Central memory CD8-positive, alpha-beta T cell (primary cell): ENCODE measurements around the gene HADHB.
"Not testable (repeated sequence)": the region's sequence is repeated elsewhere in the genome, so short reads cannot be mapped to it uniquely, and the experiment has no call there.

ENCODE experiments used
- ATAC-seq: fragments of 150-1000 bp; cut with Tn5 transposase; replicated peaks from 2 replicates; pipeline ENCODE4 v1.10.0; 2022; ENCODE audit warnings: mild to moderate bottlenecking, moderate FRiP score, moderate number of reproducible peaks; ENCODE audit not compliant: poor library complexity, severe bottlenecking; ENCODE audit errors: extremely low read depth
- DNase-seq, 2 donors: peaks; one replicate each; pipeline ENCODE4 v3.0.0; 2021; ENCODE audit warnings: low spot score in 2 of 2
- H3K27ac Mint-ChIP-seq: one replicate; pipeline ENCODE4 v1.8.0; 2022; ENCODE audit warnings: low read depth, mild to moderate bottlenecking, moderate library complexity, mixed read lengths
- H3K27me3 Mint-ChIP-seq: one replicate; pipeline ENCODE4 v1.8.0; 2022; ENCODE audit warnings: mixed read lengths
- H3K36me3 Mint-ChIP-seq: one replicate; pipeline ENCODE4 v1.8.0; 2022; ENCODE audit warnings: mild to moderate bottlenecking, moderate library complexity, mixed read lengths; ENCODE audit not compliant: insufficient read depth
- H3K4me1 Mint-ChIP-seq: one replicate; pipeline ENCODE4 v1.8.0; 2022; ENCODE audit warnings: mixed read lengths
- H3K4me3 Mint-ChIP-seq: one replicate; pipeline ENCODE4 v1.8.0; 2022; ENCODE audit warnings: mild to moderate bottlenecking, moderate library complexity, mixed read lengths
- H3K9me3 Mint-ChIP-seq: one replicate; pipeline ENCODE4 v1.8.0; 2022; ENCODE audit warnings: mixed read lengths

HADHB gene

DNA sequence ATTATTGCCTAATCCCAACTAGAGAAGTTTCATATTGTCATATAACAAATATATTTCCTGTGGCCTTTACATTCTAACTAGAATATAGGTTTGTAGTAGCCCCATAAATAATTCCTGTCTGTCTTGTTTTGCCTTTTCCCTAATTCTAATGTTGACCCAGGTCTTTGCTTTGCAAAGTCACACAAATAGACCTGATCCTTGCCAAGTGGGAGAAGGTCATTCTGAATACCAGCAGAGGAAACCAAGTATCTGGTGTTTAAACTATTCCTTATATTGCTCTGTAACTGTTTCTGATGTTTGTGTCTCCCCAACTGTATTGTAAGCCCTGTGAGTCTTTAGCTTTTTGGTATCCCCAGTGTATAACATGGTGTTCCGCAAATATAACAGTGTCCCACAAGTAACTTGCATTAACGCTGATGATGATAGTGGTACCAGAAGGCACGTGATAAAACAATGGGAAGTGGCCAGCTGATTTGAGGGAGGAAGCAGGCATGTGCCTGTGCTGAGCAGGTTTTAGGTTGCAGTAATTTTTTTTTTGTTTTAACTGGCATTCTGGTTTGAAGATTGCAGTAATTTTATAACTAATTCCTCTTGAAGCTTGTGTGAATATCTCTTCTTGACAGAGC lies 11.1 kb downstream of the HADHB start:
- no peak for DNase-seq
- H3K4me3 Mint-ChIP-seq, result no peak overlapping the region
- no peak for ATAC-seq
- H3K9me3 Mint-ChIP-seq, result no peaks in the 10 kb centered on the region
- H3K36me3 Mint-ChIP-seq, result peaks cover 15% of the 10 kb centered on the region
- H3K4me1 Mint-ChIP-seq, result peaks cover 18% of the 10 kb centered on the region
- H3K27ac Mint-ChIP-seq, result no peak overlapping the region
- H3K27me3 Mint-ChIP-seq, result no peaks in the 10 kb centered on the region

DNA sequence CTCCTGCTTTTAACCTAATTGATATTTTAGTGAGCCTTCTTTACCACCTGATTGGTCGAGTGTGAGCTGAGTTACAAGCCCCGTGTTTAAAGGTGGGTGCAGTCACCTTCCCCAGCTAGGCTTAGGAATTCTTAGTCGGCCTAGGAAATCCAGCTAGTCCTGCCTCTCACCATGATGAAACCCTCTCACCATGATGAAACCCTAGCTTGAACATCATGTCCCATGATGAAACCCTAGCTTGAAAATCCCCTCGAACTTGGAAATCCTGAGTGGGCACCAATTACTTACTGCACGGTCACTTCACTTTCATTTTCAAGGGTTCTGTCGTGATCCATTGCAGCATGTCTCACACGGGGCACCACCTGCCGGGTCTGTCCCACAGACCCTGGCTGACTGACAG lies 14.1 kb downstream of the HADHB start:
- not testable (repeated sequence) for H3K27me3 Mint-ChIP-seq, ATAC-seq, DNase-seq, H3K27ac Mint-ChIP-seq, H3K4me3 Mint-ChIP-seq, H3K4me1 Mint-ChIP-seq, H3K9me3 Mint-ChIP-seq
- peaks cover 18% of the 10 kb centered on the region for H3K36me3 Mint-ChIP-seq

DNA sequence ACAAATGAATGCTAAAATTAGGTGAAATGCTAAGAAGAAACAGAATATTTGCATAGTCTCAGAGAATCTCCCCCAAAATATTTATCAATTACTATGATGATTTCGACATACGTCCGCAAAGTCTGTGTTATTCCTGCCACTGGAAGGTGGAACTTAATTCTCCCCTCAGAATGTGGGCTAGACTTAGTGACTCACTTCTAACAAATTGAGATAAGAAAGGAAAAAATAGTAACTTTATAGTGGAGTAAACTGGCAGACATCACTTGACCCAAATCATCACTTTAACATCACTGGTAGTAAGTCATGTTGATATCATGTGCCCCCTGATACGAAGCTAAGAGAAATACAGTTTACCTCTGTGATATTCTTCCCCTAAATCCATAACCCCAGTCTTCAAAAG lies 23.5 kb downstream of the HADHB start:
- ATAC-seq (no peak), DNase-seq (no peak)
- Mint-ChIP-seq H3K36me3 (peaks cover 22% of the 10 kb centered on the region), H3K4me1 (no peaks in the 10 kb centered on the region), H3K27ac (no peak overlapping the region), H3K9me3 (no peaks in the 10 kb centered on the region), H3K27me3 (no peaks in the 10 kb centered on the region), H3K4me3 (no peak overlapping the region)

DNA sequence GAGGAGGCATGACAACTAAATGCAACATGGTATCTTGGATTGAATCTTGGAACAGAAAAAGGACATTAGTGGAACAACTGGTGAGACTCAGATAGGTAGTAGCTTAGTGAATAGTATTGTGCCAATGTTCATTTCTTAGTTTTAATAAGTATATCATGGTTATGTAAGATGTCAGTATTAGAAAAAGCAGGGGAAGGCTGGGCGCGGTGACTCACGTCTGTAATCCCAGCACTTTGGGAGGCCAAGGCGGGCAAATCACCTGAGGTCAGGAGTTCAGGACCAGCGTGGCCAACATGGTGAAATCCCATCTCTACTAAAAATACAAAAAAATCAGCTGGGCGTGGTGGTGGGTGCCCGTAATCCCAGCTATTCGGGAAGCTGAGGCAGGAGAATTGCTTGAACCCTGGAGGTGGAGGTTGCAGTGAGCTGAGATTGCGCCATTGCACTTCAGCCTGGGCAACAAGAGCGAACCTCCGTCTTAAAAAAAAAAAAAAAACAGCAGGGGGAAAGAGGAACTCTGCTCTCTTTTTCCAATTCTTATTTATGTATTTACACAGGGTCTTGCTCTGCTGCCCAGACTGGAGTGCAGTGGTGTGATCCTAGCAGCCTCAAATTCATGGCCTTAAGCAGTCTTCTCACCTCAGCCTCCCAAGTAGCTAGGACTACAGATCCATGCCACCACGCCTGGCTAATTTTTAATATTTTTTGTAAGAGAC lies 24.1 kb downstream of the HADHB start:
- H3K9me3 Mint-ChIP-seq, H3K4me1 Mint-ChIP-seq, H3K4me3 Mint-ChIP-seq, H3K27me3 Mint-ChIP-seq, DNase-seq, ATAC-seq, H3K27ac Mint-ChIP-seq: not testable (repeated sequence)
- H3K36me3 Mint-ChIP-seq, result peaks cover 21% of the 10 kb centered on the region

DNA sequence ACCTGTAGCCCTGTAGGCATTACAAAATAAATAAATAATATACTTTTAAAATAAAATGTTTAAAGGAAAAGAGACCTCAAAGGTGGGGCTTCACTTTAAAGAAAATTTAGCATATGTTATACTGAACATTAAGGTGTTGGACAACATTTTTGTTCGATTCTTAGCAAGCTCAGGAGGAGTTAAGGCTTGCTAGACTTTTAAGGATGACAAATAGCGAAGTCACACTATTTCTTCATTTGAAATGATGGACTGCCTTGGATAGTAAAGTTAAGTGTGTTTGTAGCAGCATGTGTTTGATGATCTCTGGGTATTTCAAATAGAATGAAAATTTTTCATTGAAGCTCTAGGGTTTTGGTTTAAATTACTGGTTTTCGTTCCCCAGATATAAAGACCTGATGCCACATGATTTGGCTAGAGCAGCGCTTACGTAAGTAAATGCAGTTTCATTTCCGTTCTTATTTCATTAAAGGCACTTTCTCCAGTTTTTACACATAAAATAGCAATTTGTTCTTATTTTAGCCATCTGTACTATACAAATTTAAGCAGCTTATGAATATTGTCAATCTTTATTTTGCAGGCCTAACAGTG lies 24.9 kb downstream of the HADHB start:
- no peak overlapping the region for H3K4me3 Mint-ChIP-seq
- no peak overlapping the region for H3K27ac Mint-ChIP-seq
- no peaks in the 10 kb centered on the region for H3K9me3 Mint-ChIP-seq
- ATAC-seq, result no peak
- peaks cover 17% of the 10 kb centered on the region for H3K36me3 Mint-ChIP-seq
- DNase-seq, result no peak
- no peaks in the 10 kb centered on the region for H3K27me3 Mint-ChIP-seq
- H3K4me1 Mint-ChIP-seq, result no peaks in the 10 kb centered on the region

DNA sequence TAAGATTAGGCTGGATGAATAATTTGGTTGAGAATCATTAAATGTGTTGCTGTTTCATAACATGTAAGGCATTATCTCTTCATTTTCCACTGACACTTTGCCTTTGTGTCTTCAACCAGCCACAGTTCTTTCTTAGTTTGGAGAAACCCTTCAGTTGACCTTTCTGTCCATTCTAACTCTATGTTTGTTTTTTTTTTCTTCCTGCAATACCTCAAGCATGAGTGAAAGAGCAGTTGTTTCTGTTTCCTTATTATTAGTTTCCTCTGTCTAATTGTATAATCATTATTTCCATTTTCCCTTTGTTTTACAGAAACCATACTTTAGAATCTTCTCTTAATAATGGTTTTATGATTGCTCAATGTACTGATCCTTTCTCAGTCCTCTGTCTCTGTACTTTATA lies 25.6 kb downstream of the HADHB start:
- Mint-ChIP-seq H3K27me3 (no peaks in the 10 kb centered on the region), H3K36me3 (peaks cover 18% of the 10 kb centered on the region), H3K9me3 (no peaks in the 10 kb centered on the region), H3K4me3 (no peak overlapping the region), H3K4me1 (no peaks in the 10 kb centered on the region), H3K27ac (no peak overlapping the region)
- DNase-seq, result no peak
- no peak for ATAC-seq

DNA sequence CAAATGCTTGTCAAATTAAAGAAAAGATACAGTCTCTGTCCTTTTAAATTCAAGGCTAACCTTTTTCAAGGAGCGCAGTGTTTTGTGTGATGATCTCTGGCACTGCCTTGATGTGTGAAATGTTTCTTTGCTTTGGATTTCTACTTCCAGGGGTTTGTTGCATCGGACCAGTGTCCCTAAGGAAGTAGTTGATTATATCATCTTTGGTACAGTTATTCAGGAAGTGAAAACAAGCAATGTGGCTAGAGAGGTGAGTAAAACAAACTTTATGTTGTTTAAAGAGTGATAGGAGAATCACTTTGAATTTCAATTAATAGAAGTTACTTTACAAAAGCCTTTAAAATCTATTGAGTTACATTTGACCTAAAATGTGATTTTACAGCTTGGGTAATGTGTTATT lies 28.8 kb downstream of the HADHB start:
- ATAC-seq (no peak), DNase-seq (no peak)
- no peaks in the 10 kb centered on the region for H3K4me1 Mint-ChIP-seq
- H3K36me3 Mint-ChIP-seq, result peaks cover 22% of the 10 kb centered on the region
- no peaks in the 10 kb centered on the region for H3K27me3 Mint-ChIP-seq
- H3K27ac Mint-ChIP-seq, result no peak overlapping the region
- no peak overlapping the region for H3K4me3 Mint-ChIP-seq
- H3K9me3 Mint-ChIP-seq, result no peaks in the 10 kb centered on the region

DNA sequence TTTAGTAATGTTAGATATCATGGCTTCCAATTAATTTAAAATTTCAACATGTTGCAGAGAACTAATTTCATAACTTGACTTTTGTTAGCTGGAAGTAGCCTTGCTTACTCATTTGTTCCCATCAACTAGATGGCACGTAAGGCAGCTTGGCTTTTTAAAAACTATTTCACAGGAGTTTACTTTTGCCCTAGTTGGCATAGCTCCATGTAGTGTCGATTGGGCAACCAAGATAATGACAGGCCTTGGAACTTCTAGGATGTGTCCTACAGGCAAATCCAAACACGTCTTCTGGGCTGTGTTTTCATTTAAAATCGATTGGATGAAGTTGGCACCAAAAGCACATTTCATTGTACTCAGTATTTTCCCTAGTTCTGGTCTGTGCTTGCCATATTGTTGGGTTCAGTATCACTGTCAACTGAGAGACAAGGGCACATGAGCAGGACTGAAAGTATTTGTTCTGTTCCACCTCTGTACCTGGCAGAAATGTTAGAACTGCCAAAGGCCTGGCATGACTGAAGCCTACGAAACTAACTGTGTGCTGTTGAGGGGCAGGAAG lies 29.4 kb downstream of the HADHB start:
- Mint-ChIP-seq H3K27ac (no peak overlapping the region), H3K4me3 (no peak overlapping the region), H3K36me3 (peaks cover 27% of the 10 kb centered on the region), H3K9me3 (no peaks in the 10 kb centered on the region), H3K27me3 (no peaks in the 10 kb centered on the region), H3K4me1 (no peaks in the 10 kb centered on the region)
- ATAC-seq (no peak), DNase-seq (no peak)

DNA sequence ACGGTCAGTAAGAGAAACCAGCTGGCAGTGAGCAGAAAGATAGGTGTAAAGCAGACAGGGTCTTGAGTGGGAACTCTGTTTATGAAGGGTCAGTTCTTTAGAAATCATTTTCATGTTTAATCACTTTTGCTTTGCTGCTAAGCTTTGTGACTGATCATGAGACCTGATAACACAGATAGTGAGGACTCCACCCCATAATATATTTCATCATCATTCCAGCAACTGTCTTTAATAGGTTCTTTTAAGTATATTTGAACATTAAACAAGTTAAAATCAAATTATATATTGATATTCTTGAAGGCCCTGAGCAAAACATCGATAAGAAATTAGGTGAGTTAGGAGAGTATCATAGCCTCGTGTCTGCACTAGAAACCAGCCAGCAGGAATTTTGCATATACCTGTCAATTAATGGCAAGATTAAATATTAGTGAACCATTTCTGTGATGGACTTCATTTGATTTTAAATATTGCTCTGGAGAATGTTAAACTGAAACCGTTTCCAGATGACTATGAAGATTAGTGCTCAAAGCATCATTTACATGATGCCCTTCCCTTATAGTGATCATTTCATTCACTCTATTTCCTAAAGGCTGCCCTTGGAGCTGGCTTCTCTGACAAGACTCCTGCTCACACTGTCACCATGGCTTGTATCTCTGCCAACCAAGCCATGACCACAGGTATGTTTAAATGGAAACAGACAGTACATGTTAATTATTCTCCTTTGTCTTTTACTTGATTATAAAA lies 31.9 kb downstream of the HADHB start:
- no peak for ATAC-seq
- H3K36me3 Mint-ChIP-seq, result peaks cover 43% of the 10 kb centered on the region

DNA sequence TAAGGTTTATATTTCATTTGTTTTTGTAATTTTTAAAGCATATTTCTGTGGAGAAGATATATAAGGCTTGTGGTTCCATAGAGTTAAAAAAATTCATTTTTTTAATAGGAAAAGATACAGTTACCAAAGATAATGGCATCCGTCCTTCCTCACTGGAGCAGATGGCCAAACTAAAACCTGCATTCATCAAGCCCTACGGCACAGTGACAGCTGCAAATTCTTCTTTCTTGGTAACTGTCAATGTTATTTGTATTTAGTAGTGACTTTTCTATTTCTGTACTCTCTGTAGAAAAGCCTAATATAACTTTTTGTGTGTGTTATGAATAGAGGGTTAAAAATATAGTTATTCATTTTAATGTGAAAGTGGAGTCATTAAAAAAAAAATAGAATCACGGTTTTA lies 35.1 kb downstream of the HADHB start:
- ATAC-seq (no peak), DNase-seq (no peak)
- Mint-ChIP-seq H3K9me3 (no peaks in the 10 kb centered on the region), H3K4me1 (peaks cover 5% of the 10 kb centered on the region), H3K27me3 (no peaks in the 10 kb centered on the region), H3K36me3 (peaks cover 51% of the 10 kb centered on the region), H3K27ac (no peak overlapping the region), H3K4me3 (no peak overlapping the region)

More for the DNA sequence above, 31.9 kb downstream of the HADHB start:
- no peak for DNase-seq
- Mint-ChIP-seq H3K27me3 (no peaks in the 10 kb centered on the region), H3K9me3 (no peaks in the 10 kb centered on the region), H3K4me3 (no peak overlapping the region), H3K27ac (no peak overlapping the region), H3K4me1 (peaks cover 5% of the 10 kb centered on the region)

DNA sequence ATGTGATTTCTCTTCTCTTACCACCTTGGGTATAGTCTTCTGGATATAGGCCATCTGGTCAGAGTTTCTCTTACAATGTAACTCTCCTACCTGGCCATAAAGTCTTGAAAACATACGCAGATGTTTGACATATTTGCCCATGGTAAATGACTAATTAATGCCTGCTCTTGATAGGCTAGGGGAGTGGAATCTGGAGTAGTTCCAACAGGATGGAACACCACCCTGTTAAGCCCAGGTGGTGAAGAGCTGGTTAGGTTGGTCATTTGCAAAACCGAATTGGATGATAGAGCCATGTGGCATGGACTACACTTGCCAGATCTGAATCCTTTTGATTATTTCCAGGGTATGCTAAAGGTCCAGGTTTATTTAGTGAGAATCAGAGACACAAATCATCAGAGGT lies 36.5 kb downstream of the HADHB start:
- DNase-seq (no peak), ATAC-seq (no peak)
- Mint-ChIP-seq H3K27me3 (no peaks in the 10 kb centered on the region), H3K4me1 (peaks cover 5% of the 10 kb centered on the region), H3K27ac (no peak overlapping the region), H3K9me3 (no peaks in the 10 kb centered on the region), H3K4me3 (no peak overlapping the region), H3K36me3 (peaks cover 54% of the 10 kb centered on the region)

DNA sequence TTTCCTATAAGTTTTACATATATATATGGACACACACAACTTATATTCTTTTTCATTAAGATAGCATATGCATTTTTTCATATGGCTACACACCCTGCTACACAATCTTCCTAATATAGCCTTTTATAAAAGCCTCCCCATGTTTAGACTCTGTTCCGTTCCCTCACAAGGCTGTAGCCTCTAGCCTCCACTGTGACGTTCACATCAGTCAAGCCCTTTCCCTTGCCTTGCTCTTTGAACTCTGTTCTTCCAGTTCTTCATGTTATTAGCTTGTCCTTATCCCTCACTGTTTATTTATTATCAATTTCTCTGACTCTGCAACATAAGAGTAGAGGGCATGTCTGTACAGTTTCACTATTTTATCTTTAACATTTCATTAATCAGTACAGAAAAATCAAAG lies 38.9 kb downstream of the HADHB start:
- no peak overlapping the region for H3K4me3 Mint-ChIP-seq
- H3K9me3 Mint-ChIP-seq, result no peaks in the 10 kb centered on the region
- peaks cover 5% of the 10 kb centered on the region for H3K4me1 Mint-ChIP-seq
- peaks cover 60% of the 10 kb centered on the region for H3K36me3 Mint-ChIP-seq
- ATAC-seq (no peak), DNase-seq (no peak)
- H3K27me3 Mint-ChIP-seq, result no peaks in the 10 kb centered on the region
- no peak overlapping the region for H3K27ac Mint-ChIP-seq
